ENCODE data around the gene GANAB. TPM values are rescaled to one million over a fixed set of nuclear protein-coding genes. Genes with fewer than 3 reads are reported as not detected.

GANAB gene
- total and polyA plus RNA-seq, 2 of the 13 experiments (the other 11 are each of a cell fraction or from before 2014, with no cell fraction given): 99.5 to 234 TPM

GRCh38 chr11:62678770-62679696, 32.6 kb upstream of the GANAB start, which contains the start of gene UBXN1 (continued):
- no peak for TF ChIP-seq ZSCAN30 (CRISPR knock-in tag; IDR thresholded peaks at IDR 0.05)
- no peak for TF ChIP-seq ZNF644 (CRISPR knock-in tag; IDR thresholded peaks at IDR 0.05; ENCODE audit: low read depth)
- TF ChIP-seq, protein P1, sequence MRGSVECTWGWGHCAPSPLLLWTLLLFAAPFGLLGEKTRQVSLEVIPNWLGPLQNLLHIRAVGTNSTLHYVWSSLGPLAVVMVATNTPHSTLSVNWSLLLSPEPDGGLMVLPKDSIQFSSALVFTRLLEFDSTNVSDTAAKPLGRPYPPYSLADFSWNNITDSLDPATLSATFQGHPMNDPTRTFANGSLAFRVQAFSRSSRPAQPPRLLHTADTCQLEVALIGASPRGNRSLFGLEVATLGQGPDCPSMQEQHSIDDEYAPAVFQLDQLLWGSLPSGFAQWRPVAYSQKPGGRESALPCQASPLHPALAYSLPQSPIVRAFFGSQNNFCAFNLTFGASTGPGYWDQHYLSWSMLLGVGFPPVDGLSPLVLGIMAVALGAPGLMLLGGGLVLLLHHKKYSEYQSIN (CRISPR knock-in tag; IDR thresholded peaks at IDR 0.05; ENCODE audit: borderline replicate concordance): no peak
- 0 out of 2 replicates have a peak, but pooled peaks have one; percentile 45 for TF ChIP-seq ZNF253 (CRISPR knock-in tag; IDR thresholded peaks at IDR 0.05; ENCODE audit: borderline replicate concordance)
- peak; percentile 45; the same call in 1 of the 2 replicates for TF ChIP-seq ZFP90 (CRISPR knock-in tag; IDR thresholded peaks at IDR 0.05; ENCODE audit: borderline replicate concordance)
- TF ChIP-seq KDM4B (CRISPR knock-in tag; IDR thresholded peaks at IDR 0.05): no peak
- no peak for TF ChIP-seq SRSF4 (IDR thresholded peaks at IDR 0.05; ENCODE audit: low read depth, low read length, poor library complexity, severe bottlenecking)
- no peak for TF ChIP-seq ETS1 (CRISPR knock-in tag; IDR thresholded peaks at IDR 0.05)
- no peak for TF ChIP-seq ZNF496 (CRISPR knock-in tag; IDR thresholded peaks at IDR 0.05; ENCODE audit: insufficient replicate concordance)
- no peak for TF ChIP-seq BRCA1 (CRISPR knock-in tag; IDR thresholded peaks at IDR 0.05)
- no peak for TF ChIP-seq ZNF629 (CRISPR knock-in tag; conservative IDR thresholded peaks at IDR 0.05)
- TF ChIP-seq ZNF333 (CRISPR knock-in tag; IDR thresholded peaks at IDR 0.05; ENCODE audit: borderline replicate concordance): no peak
- no peak for TF ChIP-seq ZFYVE20 (CRISPR knock-in tag; IDR thresholded peaks at IDR 0.05; ENCODE audit: borderline replicate concordance, low read depth)
- TF ChIP-seq HOXA3 (CRISPR knock-in tag; IDR thresholded peaks at IDR 0.05): peak; percentile 82; the same call in 1 of the 2 replicates
- no peak; the same call in 1 of the 2 replicates for TF ChIP-seq ZNF816 (CRISPR knock-in tag; IDR thresholded peaks at IDR 0.05; ENCODE audit: borderline replicate concordance)
- TF ChIP-seq ZNF549 (CRISPR knock-in tag; IDR thresholded peaks at IDR 0.05): no peak
- TF ChIP-seq, protein P2, sequence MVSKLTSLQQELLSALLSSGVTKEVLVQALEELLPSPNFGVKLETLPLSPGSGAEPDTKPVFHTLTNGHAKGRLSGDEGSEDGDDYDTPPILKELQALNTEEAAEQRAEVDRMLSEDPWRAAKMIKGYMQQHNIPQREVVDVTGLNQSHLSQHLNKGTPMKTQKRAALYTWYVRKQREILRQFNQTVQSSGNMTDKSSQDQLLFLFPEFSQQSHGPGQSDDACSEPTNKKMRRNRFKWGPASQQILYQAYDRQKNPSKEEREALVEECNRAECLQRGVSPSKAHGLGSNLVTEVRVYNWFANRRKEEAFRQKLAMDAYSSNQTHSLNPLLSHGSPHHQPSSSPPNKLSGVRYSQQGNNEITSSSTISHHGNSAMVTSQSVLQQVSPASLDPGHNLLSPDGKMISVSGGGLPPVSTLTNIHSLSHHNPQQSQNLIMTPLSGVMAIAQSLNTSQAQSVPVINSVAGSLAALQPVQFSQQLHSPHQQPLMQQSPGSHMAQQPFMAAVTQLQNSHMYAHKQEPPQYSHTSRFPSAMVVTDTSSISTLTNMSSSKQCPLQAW (CRISPR knock-in tag; IDR thresholded peaks at IDR 0.05): peak; percentile 63; the same call in 1 of the 2 replicates
- no peak for TF ChIP-seq HMG20A (CRISPR knock-in tag; IDR thresholded peaks at IDR 0.05; ENCODE audit: borderline replicate concordance)
- peak; percentile 87; the same call in 1 of the 2 replicates for TF ChIP-seq ZNF350 (CRISPR knock-in tag; IDR thresholded peaks at IDR 0.05; ENCODE audit: borderline replicate concordance, low read depth)
- 0 out of 2 replicates have a peak, but pooled peaks have one; percentile 51 for TF ChIP-seq MTERF4 (CRISPR knock-in tag; IDR thresholded peaks at IDR 0.05)
- TF ChIP-seq NR2C2 (CRISPR knock-in tag; IDR thresholded peaks at IDR 0.05; ENCODE audit: borderline replicate concordance): peak; percentile 72
- TF ChIP-seq KLF6 (CRISPR knock-in tag; IDR thresholded peaks at IDR 0.05): peak; percentile 45; the same call in 1 of the 2 replicates
- TF ChIP-seq RBM22 (optimal IDR thresholded peaks at IDR 0.05; ENCODE audit: low read length): no peak
